Neural progenitor cell (in vitro differentiated cells): ENCODE data around the gene SNCAIP. TPM values are rescaled to one million over a fixed set of nuclear protein-coding genes. Genes with fewer than 3 reads are reported as not detected.

Experiments
- DNase-seq: peaks from one replicate; pipeline ENCODE4 v3.0.0-alpha.2; 2016; ENCODE audit warnings: low spot score
- H2AFZ ChIP-seq: fragments of 200-600 bp; sonication (generic); replicated peaks from 2 replicates; pipeline ENCODE4 v1.6.1; 2016; ENCODE audit warnings: antibody characterized with exemption
- H3F3A ChIP-seq: fragments of 200-600 bp; sonication (generic); 2 replicates; pipeline ENCODE4 v1.6.1; 2016; ENCODE audit warnings: antibody characterized with exemption, low read depth
- H3K27ac ChIP-seq: fragments of 200-600 bp; sonication (generic); 2 replicates; pipeline ENCODE4 v1.5.1; 2016; ENCODE audit warnings: mild to moderate bottlenecking
- H3K27me3 ChIP-seq: fragments of 200-600 bp; sonication (generic); 2 replicates; pipeline ENCODE4 v1.6.1; 2016; ENCODE audit warnings: mild to moderate bottlenecking, moderate library complexity
- H3K36me3 ChIP-seq: fragments of 200-600 bp; sonication (generic); 2 replicates; pipeline ENCODE4 v1.5.1; 2016
- H3K4me1 ChIP-seq: fragments of 200-600 bp; sonication (generic); 2 replicates; pipeline ENCODE4 v1.6.1; 2016; ENCODE audit warnings: mixed run types
- H3K4me2 ChIP-seq: fragments of 200-600 bp; sonication (generic); 2 replicates; pipeline ENCODE4 v1.6.1; 2016
- H3K4me3 ChIP-seq: fragments of 200-600 bp; sonication (generic); 2 replicates; pipeline ENCODE4 v1.5.1; 2016
- H3K79me2 ChIP-seq: fragments of 200-600 bp; sonication (generic); 2 replicates; pipeline ENCODE4 v1.6.1; 2016; ENCODE audit warnings: low read depth
- H3K9ac ChIP-seq: fragments of 200-600 bp; sonication (generic); 2 replicates; pipeline ENCODE4 v1.6.1; 2016
- H3K9me3 ChIP-seq: fragments of 200-600 bp; sonication (generic); 2 replicates; pipeline ENCODE4 v1.5.1; 2016; ENCODE audit warnings: low read depth
- H4K20me1 ChIP-seq: fragments of 200-600 bp; sonication (generic); 2 replicates; pipeline ENCODE4 v1.6.1; 2016; ENCODE audit warnings: low read depth
- H3K27ac Mint-ChIP-seq: 3 replicates; pipeline ENCODE4 v1.8.0; 2021; ENCODE audit warnings: mixed read lengths
- H3K27me3 Mint-ChIP-seq: 2 replicates; pipeline ENCODE4 v1.8.0; 2022; ENCODE audit warnings: low read depth, mild to moderate bottlenecking, inconsistent platforms, moderate library complexity, mixed read lengths; ENCODE audit not compliant: insufficient read depth
- H3K36me3 Mint-ChIP-seq: 3 replicates; pipeline ENCODE4 v1.8.0; 2021; ENCODE audit warnings: mixed read lengths
- H3K4me1 Mint-ChIP-seq: 3 replicates; pipeline ENCODE4 v1.8.0; 2021; ENCODE audit warnings: mixed read lengths
- H3K4me3 Mint-ChIP-seq: 3 replicates; pipeline ENCODE4 v1.8.0; 2021; ENCODE audit warnings: mild to moderate bottlenecking, moderate library complexity, mixed read lengths
- H3K9me3 Mint-ChIP-seq: 3 replicates; pipeline ENCODE4 v1.8.0; 2020; ENCODE audit warnings: mixed read lengths
- EZH2 ChIP-seq: fragments of 200-600 bp; sonication (generic); IDR thresholded peaks from 2 replicates; pipeline ENCODE4 v1.6.1; 2017; ENCODE audit warnings: antibody characterized with exemption, mild to moderate bottlenecking, moderate library complexity
- EZH2phosphoT487 ChIP-seq: fragments of 200-600 bp; sonication (generic); IDR thresholded peaks from 2 replicates; pipeline ENCODE4 v1.6.1; 2017; ENCODE audit warnings: antibody characterized with exemption
- total RNA-seq: library from RNA; depleted of rRNA; stranded (reverse); fragments of >200 nt; gene quantifications from 2 replicates; pipeline ENCODE4 v1.2.3, GENCODE V29; 2015; ENCODE audit warnings: low replicate concordance
- TF ChIP-seq, protein P1 (sequence below): fragments of 200-600 bp; sonication (generic); IDR thresholded peaks from 2 replicates; pipeline ENCODE4 v1.5.1; 2017; ENCODE audit warnings: antibody characterized with exemption, mild to moderate bottlenecking

SNCAIP gene
- total RNA-seq, 1 donor from 2014 or later, result 4.8 TPM

DNA sequence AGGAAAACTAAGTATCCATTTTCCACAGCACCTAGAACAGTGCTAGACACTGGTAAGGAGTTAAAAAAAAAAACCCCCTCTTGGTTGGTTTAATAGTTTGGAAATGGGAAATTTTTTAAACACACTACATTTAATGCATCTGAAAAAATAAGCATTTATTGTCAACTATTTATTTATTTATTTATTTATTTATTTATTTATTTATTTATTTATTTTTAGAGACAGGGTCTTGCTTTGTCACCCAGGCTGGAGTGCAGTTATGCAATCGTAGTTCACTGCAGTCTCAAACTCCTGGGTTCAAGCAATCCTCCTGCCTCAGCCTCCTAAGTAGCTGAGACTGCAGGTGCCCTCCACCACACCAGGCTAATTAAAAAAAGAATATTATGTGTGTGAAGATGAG is 51.6 kb downstream of the SNCAIP start:
- H3K4me2 ChIP-seq, result no peak overlapping the region
- no peak overlapping the region for H3K27ac ChIP-seq
- H3K36me3 ChIP-seq, result no peaks in the 10 kb centered on the region
- no peak overlapping the region for H3K27ac Mint-ChIP-seq
- no peaks in the 10 kb centered on the region for H3K79me2 ChIP-seq
- H3K4me3 ChIP-seq, result no peak overlapping the region
- no peaks in the 10 kb centered on the region for H3F3A ChIP-seq
- no peak for DNase-seq
- no peaks in the 10 kb centered on the region for H3K36me3 Mint-ChIP-seq
- H4K20me1 ChIP-seq, result no peaks in the 10 kb centered on the region
- H3K9ac ChIP-seq, result no peak overlapping the region
- H3K4me3 Mint-ChIP-seq, result no peak overlapping the region
- TF ChIP-seq, protein P1, sequence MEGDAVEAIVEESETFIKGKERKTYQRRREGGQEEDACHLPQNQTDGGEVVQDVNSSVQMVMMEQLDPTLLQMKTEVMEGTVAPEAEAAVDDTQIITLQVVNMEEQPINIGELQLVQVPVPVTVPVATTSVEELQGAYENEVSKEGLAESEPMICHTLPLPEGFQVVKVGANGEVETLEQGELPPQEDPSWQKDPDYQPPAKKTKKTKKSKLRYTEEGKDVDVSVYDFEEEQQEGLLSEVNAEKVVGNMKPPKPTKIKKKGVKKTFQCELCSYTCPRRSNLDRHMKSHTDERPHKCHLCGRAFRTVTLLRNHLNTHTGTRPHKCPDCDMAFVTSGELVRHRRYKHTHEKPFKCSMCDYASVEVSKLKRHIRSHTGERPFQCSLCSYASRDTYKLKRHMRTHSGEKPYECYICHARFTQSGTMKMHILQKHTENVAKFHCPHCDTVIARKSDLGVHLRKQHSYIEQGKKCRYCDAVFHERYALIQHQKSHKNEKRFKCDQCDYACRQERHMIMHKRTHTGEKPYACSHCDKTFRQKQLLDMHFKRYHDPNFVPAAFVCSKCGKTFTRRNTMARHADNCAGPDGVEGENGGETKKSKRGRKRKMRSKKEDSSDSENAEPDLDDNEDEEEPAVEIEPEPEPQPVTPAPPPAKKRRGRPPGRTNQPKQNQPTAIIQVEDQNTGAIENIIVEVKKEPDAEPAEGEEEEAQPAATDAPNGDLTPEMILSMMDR, result no peak
- no peak for TF ChIP-seq EZH2phosphoT487
- TF ChIP-seq EZH2, result no peak
- H3K4me1 ChIP-seq, result no peaks in the 10 kb centered on the region
- H3K9me3 ChIP-seq, result no peaks in the 10 kb centered on the region
- H3K9me3 Mint-ChIP-seq, result no peaks in the 10 kb centered on the region
- H3K27me3 ChIP-seq, result no peaks in the 10 kb centered on the region
- peaks cover under 1% of the 10 kb centered on the region for H3K4me1 Mint-ChIP-seq
- H2AFZ ChIP-seq, result no peak overlapping the region
- no peaks in the 10 kb centered on the region for H3K27me3 Mint-ChIP-seq

- Histone ChIP-seq H2AFZ (no peak overlapping the region), H3K9ac (no peak overlapping the region), H3F3A (no peaks in the 10 kb centered on the region), H3K4me3 (no peak overlapping the region), H3K36me3 (no peaks in the 10 kb centered on the region), H3K4me1 (no peaks in the 10 kb centered on the region), H3K27me3 (no peaks in the 10 kb centered on the region), H4K20me1 (no peaks in the 10 kb centered on the region), H3K9me3 (no peaks in the 10 kb centered on the region), H3K79me2 (no peaks in the 10 kb centered on the region), H3K27ac (no peak overlapping the region), H3K4me2 (no peak overlapping the region)
- no peak overlapping the region for H3K4me3 Mint-ChIP-seq
- DNase-seq, result no peak
- no peaks in the 10 kb centered on the region for H3K36me3 Mint-ChIP-seq
- TF ChIP-seq EZH2 (no peak), EZH2phosphoT487 (no peak)
- TF ChIP-seq, protein P1, result no peak
- no peaks in the 10 kb centered on the region for H3K27me3 Mint-ChIP-seq
- H3K27ac Mint-ChIP-seq, result no peak overlapping the region
- H3K9me3 Mint-ChIP-seq, result no peaks in the 10 kb centered on the region
- H3K4me1 Mint-ChIP-seq, result no peaks in the 10 kb centered on the region
Measured at GRCh38 chr5:122366501-122366900, 54.5 kb downstream of the SNCAIP start.

GRCh38 chr5:122367456-122367855 is 55.4 kb downstream of the SNCAIP start:
- H3K4me3 ChIP-seq, result no peak overlapping the region
- DNase-seq, result no peak
- no peak overlapping the region for H3K27ac ChIP-seq
- H3K9me3 ChIP-seq, result no peaks in the 10 kb centered on the region
- H3K36me3 ChIP-seq, result no peaks in the 10 kb centered on the region
- H3F3A ChIP-seq, result no peaks in the 10 kb centered on the region
- no peak overlapping the region for H3K4me3 Mint-ChIP-seq
- TF ChIP-seq EZH2 (no peak), EZH2phosphoT487 (no peak)
- TF ChIP-seq, protein P1, result no peak
- H3K9ac ChIP-seq, result no peak overlapping the region
- no peaks in the 10 kb centered on the region for H3K4me1 Mint-ChIP-seq
- H3K4me1 ChIP-seq, result no peaks in the 10 kb centered on the region
- H3K79me2 ChIP-seq, result no peaks in the 10 kb centered on the region
- no peak overlapping the region for H3K4me2 ChIP-seq
- no peak overlapping the region for H3K27ac Mint-ChIP-seq
- H2AFZ ChIP-seq, result no peak overlapping the region
- H4K20me1 ChIP-seq, result no peaks in the 10 kb centered on the region
- H3K36me3 Mint-ChIP-seq, result no peaks in the 10 kb centered on the region
- no peaks in the 10 kb centered on the region for H3K27me3 Mint-ChIP-seq
- no peaks in the 10 kb centered on the region for H3K9me3 Mint-ChIP-seq
- H3K27me3 ChIP-seq, result no peaks in the 10 kb centered on the region
